Activated naive CD8-positive, alpha-beta T cell treated with anti-CD3 and anti-CD28 coated beads for 36 hours (primary cell): ENCODE measurements around the gene FSHR. TPM values are rescaled to one million over a fixed set of nuclear protein-coding genes. Genes with fewer than 3 reads are reported as not detected.

Experiments
- DNase-seq: peaks from one replicate; pipeline ENCODE4 v3.0.0; 2021
- H3K27ac Mint-ChIP-seq: one replicate; pipeline ENCODE4 v1.8.0; 2022; ENCODE audit warnings: mild to moderate bottlenecking, moderate library complexity, mixed read lengths
- H3K27me3 Mint-ChIP-seq: one replicate; pipeline ENCODE4 v1.8.0; 2022; ENCODE audit warnings: mild to moderate bottlenecking, mixed read lengths
- H3K36me3 Mint-ChIP-seq: one replicate; pipeline ENCODE4 v1.8.0; 2021; ENCODE audit warnings: mild to moderate bottlenecking, mixed read lengths
- H3K4me1 Mint-ChIP-seq: one replicate; pipeline ENCODE4 v1.8.0; 2021; ENCODE audit warnings: mixed read lengths
- H3K4me3 Mint-ChIP-seq: one replicate; pipeline ENCODE4 v1.8.0; 2022; ENCODE audit warnings: mild to moderate bottlenecking, moderate library complexity, mixed read lengths
- H3K9me3 Mint-ChIP-seq: one replicate; pipeline ENCODE4 v1.8.0; 2022; ENCODE audit warnings: mixed read lengths
- total RNA-seq, 2 experiments: library from RNA; stranded (reverse); gene quantifications; one replicate each; pipeline ENCODE4 v1.2.3, GENCODE V29; 2021

Gene FSHR
- total RNA-seq, 2 experiments from 2014 or later = not detected

DNA sequence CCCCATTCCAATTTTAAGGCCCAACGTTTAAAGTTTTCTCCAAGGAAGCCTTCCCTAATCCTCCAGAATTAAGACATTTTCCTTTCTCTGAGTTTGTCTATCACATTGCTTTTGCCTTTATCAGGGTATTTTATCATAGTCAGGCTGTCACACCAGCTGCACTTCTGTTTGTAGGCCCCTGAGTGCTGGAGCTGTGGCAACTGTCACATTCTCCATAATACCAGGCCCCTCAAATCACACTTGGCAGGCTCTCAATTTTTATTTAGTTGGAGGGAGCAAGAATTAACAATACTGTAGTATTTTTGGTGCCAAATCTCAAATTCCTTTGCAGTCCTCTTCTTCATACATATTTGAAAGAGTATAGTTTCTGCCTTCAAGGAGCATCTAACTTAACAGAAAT is 122.2 kb downstream of the FSHR start:
- Mint-ChIP-seq H3K4me1 (no peaks in the 10 kb centered on the region), H3K27me3 (no peaks in the 10 kb centered on the region), H3K36me3 (no peaks in the 10 kb centered on the region), H3K4me3 (no peak overlapping the region), H3K9me3 (no peaks in the 10 kb centered on the region), H3K27ac (no peak overlapping the region)
- no peak for DNase-seq

DNA sequence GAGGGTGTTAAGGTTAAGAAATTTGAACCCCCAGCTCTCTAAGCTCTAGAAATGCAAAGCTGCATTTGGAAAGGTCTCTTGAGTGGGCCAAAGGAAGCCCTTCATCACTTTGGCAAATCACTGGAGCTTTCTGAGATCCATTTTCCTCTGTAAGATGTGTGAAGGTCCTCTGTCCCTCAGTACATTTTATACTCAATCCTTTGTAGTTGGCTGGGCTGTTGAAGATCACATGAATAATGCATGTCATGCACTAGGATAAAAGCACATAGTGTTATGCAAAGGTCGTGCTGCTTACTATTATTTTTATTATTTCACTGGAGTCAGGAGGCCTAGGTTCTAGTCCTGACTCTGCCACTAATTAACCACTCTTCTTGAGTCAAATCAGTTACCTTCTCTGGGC is 124.9 kb downstream of the FSHR start:
- Mint-ChIP-seq H3K4me1 (no peaks in the 10 kb centered on the region), H3K27ac (no peak overlapping the region)

DNA sequence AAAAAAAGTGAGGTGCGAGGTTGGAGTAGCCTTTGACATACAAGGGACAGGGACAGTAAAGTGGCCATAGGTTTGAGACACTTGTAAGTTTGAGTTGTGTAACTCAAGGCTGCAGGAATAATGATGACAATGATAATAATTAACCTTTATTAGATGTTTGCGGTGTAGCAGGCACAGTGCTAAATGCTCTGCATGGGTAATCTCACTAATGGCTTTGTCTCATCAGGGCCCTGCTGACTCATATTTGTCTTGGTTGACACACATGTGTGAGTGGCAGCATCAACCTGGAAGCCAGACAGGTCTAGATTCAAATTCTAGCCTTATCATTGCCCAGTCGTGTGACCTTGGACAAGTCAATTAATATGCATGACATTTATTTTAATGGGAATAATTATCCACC is 126.2 kb downstream of the FSHR start:
- Mint-ChIP-seq H3K4me1 (no peaks in the 10 kb centered on the region), H3K36me3 (no peaks in the 10 kb centered on the region), H3K27me3 (no peaks in the 10 kb centered on the region), H3K4me3 (no peak overlapping the region), H3K27ac (no peak overlapping the region), H3K9me3 (no peaks in the 10 kb centered on the region)
- DNase-seq = no peak

More for the DNA sequence above, 124.9 kb downstream of the FSHR start:
- no peak for DNase-seq
- Mint-ChIP-seq H3K36me3 (no peaks in the 10 kb centered on the region), H3K27me3 (no peaks in the 10 kb centered on the region), H3K9me3 (no peaks in the 10 kb centered on the region), H3K4me3 (no peak overlapping the region)

DNA sequence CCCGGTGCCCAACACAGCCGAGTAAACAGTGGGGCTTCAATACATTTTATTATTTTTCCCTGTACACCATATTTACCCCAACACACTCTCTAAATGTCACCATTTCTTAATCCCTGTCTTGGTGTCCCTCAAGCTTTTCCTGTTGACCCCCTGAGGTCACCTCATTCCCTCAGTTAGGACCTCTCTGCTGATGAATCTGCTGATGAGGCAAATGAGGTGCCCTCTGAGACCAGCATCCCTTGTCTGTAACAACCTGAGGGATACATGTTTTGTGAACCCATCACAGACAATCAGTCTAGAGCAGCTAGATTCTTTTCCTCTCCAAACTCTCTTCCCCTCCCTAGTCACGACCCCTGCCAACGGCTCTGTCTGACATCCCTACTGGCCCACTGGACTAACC is 127.6 kb downstream of the FSHR start:
- Mint-ChIP-seq H3K27ac (no peak overlapping the region), H3K36me3 (peaks cover 1% of the 10 kb centered on the region), H3K4me1 (no peaks in the 10 kb centered on the region), H3K9me3 (no peaks in the 10 kb centered on the region), H3K27me3 (no peaks in the 10 kb centered on the region), H3K4me3 (no peak overlapping the region)
- no peak for DNase-seq

DNA sequence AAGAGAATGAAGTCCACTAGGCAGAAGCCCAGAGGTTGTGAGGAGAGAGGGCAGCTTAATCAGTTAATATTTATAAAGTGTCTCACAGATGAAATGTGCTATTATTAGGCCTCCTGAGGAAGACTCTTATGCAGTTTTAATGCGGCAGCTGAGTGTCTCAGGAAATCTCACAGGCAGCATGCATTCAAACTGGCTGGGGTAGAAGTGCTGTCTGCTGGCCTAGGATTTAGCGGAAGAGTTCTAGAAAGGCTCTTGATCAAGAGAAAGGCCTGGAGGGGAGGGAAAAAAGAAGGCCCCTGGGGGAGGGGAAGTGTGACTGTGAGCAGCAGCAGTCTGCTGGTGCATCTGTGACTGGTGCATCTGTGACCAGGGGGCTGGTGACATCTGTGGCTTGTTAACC is 133.0 kb downstream of the FSHR start:
- Mint-ChIP-seq H3K9me3 (no peaks in the 10 kb centered on the region), H3K36me3 (peaks cover 1% of the 10 kb centered on the region)

DNA sequence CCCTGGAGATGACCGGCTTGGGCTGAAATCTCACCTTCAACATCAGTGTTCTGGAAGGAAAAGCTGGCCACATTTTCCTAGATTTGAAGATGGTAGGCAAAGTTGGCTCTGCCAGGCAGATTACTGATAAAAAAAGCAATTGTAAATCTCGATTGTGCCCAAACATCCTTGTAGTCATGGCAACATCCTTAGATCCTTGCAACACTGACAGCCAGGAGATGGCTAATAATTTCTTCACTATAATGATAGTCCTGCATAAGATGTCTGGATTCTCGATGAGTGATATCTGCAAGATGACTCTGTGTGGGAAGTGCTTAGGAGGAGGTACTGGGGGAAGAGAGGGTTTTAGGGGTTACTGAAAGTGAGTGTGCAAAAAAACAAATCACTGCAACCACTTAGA is 149.1 kb downstream of the FSHR start:
- Mint-ChIP-seq H3K27ac (no peak overlapping the region), H3K9me3 (peaks cover 1% of the 10 kb centered on the region), H3K4me3 (no peak overlapping the region), H3K27me3 (peaks cover 3% of the 10 kb centered on the region), H3K36me3 (no peaks in the 10 kb centered on the region), H3K4me1 (no peaks in the 10 kb centered on the region)
- DNase-seq = no peak

More for the DNA sequence above, 133.0 kb downstream of the FSHR start:
- H3K4me1 Mint-ChIP-seq = no peaks in the 10 kb centered on the region
- H3K27ac Mint-ChIP-seq = no peak overlapping the region
- H3K4me3 Mint-ChIP-seq = no peak overlapping the region
- DNase-seq = no peak
- H3K27me3 Mint-ChIP-seq = peaks cover 3% of the 10 kb centered on the region

DNA sequence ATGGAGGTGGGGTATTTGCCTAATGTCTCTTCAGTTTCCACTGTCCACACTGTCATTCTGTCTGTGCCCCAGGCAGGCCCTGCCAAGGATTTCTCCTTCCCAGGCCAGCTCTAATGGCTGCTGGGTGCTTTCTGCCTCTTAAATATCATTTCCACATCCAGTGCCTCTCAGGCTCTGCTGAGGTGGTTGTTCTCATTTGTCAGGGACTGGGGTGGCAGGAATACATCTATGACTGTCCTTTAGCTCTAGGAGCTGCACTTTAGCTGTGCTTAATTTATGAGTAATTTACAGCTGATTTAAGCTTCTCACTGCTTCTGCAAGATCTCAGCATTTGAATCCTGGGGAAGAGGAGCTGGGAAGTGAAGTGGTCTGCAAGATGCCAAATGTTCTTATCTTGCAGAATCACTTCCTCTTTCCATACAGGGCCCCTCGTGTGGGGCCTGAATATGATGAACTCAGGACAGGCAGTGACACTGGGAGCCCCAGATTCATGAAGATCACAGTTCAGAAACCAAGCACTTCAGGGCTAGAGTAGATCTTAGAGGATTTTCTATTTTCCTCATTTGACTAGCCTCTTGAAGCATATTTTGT is 150.2 kb downstream of the FSHR start:
- H3K36me3 Mint-ChIP-seq = no peaks in the 10 kb centered on the region
- no peak overlapping the region for H3K4me3 Mint-ChIP-seq

DNA sequence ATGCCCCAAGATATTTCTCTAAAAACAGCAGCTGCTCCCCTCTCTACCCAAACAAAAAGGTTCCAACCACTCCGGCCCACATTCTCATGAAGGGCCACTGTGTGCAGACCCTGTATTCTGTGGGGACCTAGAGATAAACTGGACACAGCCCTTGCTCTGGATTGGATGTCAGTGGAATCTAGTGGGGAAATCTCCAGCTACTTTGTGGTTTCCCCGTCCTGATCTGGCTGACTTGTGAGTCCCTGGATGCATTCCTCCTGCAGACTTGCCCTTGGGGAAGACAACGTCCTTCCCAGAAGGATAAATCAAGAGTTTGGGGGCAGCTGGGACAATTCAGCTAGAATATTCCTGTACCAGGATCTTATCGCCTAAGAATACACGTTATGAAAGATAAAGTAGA is 151.1 kb downstream of the FSHR start:
- H3K4me1 Mint-ChIP-seq = no peaks in the 10 kb centered on the region
- H3K9me3 Mint-ChIP-seq = peaks cover 1% of the 10 kb centered on the region
- DNase-seq = no peak
- H3K27ac Mint-ChIP-seq = no peak overlapping the region
- no peaks in the 10 kb centered on the region for H3K36me3 Mint-ChIP-seq
- peaks cover 3% of the 10 kb centered on the region for H3K27me3 Mint-ChIP-seq
- no peak overlapping the region for H3K4me3 Mint-ChIP-seq

More for the DNA sequence above, 150.2 kb downstream of the FSHR start:
- no peaks in the 10 kb centered on the region for H3K4me1 Mint-ChIP-seq
- no peak overlapping the region for H3K27ac Mint-ChIP-seq
- peaks cover 3% of the 10 kb centered on the region for H3K27me3 Mint-ChIP-seq
- DNase-seq = no peak
- H3K9me3 Mint-ChIP-seq = peaks cover 1% of the 10 kb centered on the region

DNA sequence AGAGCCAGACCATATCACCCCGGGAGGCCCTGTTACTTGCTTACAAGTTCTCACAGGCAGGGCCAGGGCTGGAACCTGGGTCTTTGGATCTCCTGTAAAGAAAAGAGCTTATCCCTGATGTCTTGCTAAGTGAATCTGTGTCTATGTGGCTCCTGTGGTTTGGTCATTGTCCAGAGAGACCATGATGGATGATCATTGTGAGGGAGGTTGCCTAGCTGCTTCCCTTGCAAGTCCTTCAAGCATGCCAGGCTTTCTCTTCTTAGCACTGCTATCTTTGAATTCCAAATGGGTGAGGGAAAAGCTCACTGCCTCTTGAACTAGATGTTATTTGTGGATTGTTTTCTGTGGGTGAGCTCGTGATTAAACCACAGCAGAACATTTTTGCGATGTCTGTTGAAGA is 151.6 kb downstream of the FSHR start:
- peaks cover 1% of the 10 kb centered on the region for H3K9me3 Mint-ChIP-seq
- peaks cover 3% of the 10 kb centered on the region for H3K27me3 Mint-ChIP-seq
- H3K4me1 Mint-ChIP-seq = no peaks in the 10 kb centered on the region
- H3K4me3 Mint-ChIP-seq = no peak overlapping the region
- H3K27ac Mint-ChIP-seq = no peak overlapping the region
- DNase-seq = no peak
- H3K36me3 Mint-ChIP-seq = no peaks in the 10 kb centered on the region

DNA sequence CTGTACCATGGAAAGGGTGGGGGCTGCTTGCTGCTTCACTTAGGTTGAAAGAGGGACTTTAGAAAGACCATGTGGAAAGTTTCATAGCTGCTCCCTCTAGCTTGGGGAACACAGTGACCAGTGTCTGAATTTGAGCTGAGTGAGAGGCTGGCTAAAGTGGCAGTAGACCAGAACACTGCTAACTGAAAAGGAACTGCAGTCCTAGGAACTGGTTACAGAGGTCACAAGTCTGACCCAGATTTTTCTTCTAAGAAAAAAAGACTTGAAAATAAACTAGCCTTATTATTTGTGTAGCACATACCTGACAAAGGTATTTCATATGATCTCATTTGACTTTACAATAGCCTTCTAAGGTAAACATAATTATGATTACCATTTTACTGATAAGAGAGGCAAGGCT is 153.6 kb downstream of the FSHR start:
- no peaks in the 10 kb centered on the region for H3K36me3 Mint-ChIP-seq
- no peaks in the 10 kb centered on the region for H3K4me1 Mint-ChIP-seq
- H3K4me3 Mint-ChIP-seq = no peak overlapping the region
- DNase-seq = no peak
- no peak overlapping the region for H3K27ac Mint-ChIP-seq
- H3K9me3 Mint-ChIP-seq = no peaks in the 10 kb centered on the region
- H3K27me3 Mint-ChIP-seq = peaks cover 3% of the 10 kb centered on the region

DNA sequence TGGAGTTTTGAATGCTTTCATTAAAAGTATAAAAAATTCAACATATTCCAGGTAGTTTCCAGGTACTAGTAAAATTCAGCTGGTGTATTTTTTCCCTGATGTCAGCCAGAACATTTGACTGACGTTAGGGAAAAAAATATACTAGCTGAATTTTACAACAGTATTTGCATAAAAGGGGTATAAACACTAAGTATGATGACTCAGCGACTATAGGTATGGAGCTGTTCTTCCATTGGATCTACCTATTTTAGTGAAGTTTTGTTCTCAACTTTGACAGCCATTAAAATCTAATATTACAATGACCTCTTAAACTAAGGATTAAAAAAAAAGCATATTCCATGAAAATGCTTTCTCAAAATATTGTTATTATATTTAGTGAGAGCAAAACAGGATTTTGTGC is 155.9 kb downstream of the FSHR start:
- no peaks in the 10 kb centered on the region for H3K4me1 Mint-ChIP-seq

DNA sequence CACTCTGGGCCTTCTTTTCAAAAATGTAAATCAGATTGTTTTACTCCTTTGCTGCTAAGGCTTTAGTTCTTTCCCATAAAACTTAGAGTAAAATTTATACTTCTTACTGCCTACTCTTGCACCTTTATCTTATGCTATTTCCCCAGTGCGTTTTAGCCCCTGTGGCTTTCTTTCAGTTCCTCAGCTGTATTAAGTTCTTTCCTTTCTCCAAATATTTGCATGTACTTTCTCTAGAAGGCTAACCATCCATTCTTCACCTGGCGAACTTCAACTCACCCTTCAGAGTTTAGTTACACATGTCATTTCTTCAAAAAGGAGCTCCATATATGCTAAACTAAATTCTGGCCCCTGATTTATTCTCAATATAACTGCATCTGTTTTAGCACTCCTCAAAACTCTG is 160.7 kb downstream of the FSHR start:
- Mint-ChIP-seq H3K27ac (no peak overlapping the region), H3K36me3 (no peaks in the 10 kb centered on the region), H3K27me3 (no peaks in the 10 kb centered on the region), H3K4me3 (no peak overlapping the region), H3K4me1 (no peaks in the 10 kb centered on the region), H3K9me3 (no peaks in the 10 kb centered on the region)
- no peak for DNase-seq

More for the DNA sequence above, 155.9 kb downstream of the FSHR start:
- no peak for DNase-seq
- Mint-ChIP-seq H3K4me3 (no peak overlapping the region), H3K36me3 (no peaks in the 10 kb centered on the region), H3K27ac (no peak overlapping the region), H3K27me3 (no peaks in the 10 kb centered on the region), H3K9me3 (no peaks in the 10 kb centered on the region)

DNA sequence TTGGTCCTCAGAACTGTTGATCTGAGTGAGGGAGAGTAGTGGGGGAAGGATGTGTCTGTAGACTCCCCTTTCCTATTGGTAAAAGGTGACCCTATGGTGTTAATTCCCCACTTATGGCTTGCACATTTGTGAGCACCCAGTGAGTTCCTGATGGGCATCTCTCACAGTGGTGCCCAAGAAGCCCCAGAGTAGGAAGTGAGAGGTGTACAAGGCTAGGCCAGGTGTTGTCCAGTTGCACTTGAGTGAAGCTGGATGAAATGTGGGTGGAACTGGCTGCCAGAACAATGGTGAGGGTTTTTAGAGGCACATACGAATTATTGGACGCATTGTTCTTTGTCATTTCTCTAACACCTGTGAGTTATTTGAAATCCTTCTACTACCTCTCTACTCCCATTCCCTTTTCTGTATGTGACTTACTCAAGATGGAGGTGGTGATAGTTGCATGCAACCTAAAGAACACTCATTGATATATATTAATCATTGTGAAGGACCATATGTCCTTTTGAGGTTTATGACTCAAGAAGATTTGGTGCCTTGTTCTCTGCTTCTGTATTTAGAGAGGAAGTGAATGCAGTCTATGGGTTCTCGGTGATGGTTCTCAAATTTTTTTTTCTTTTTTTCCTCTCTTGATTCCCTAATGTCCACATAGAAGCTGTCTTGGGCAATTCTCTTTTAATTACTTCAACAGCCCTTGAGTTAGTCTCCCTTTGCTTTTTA is 162.7 kb downstream of the FSHR start:
- no peaks in the 10 kb centered on the region for H3K4me1 Mint-ChIP-seq
- H3K4me3 Mint-ChIP-seq = no peak overlapping the region
- DNase-seq = no peak
- no peaks in the 10 kb centered on the region for H3K36me3 Mint-ChIP-seq
- H3K9me3 Mint-ChIP-seq = peaks cover 3% of the 10 kb centered on the region
- no peaks in the 10 kb centered on the region for H3K27me3 Mint-ChIP-seq
- H3K27ac Mint-ChIP-seq = no peak overlapping the region

DNA sequence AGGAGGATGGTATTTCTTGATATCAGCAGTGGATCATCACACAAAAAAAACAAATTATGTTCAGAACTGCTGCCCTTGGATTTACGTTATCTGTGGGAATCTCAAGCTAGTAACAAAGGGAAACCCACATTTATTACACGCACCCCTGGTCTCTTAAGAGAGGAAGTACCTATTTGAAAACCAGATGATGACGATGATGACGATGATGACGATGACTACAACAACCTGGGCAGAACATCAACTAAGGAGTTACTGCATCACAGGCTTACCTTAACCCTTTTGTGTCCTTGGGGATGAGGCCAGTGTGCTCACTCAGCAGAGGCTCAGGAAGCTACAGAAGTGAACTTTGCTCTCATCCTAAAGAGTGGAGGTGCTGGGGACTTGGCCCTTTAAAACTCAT is 169.4 kb downstream of the FSHR start:
- peaks cover 3% of the 10 kb centered on the region for H3K9me3 Mint-ChIP-seq
- peaks cover 3% of the 10 kb centered on the region for H3K27me3 Mint-ChIP-seq
- H3K27ac Mint-ChIP-seq = no peak overlapping the region
- H3K36me3 Mint-ChIP-seq = peaks cover 1% of the 10 kb centered on the region
- H3K4me1 Mint-ChIP-seq = no peaks in the 10 kb centered on the region
- no peak for DNase-seq
- H3K4me3 Mint-ChIP-seq = no peak overlapping the region

DNA sequence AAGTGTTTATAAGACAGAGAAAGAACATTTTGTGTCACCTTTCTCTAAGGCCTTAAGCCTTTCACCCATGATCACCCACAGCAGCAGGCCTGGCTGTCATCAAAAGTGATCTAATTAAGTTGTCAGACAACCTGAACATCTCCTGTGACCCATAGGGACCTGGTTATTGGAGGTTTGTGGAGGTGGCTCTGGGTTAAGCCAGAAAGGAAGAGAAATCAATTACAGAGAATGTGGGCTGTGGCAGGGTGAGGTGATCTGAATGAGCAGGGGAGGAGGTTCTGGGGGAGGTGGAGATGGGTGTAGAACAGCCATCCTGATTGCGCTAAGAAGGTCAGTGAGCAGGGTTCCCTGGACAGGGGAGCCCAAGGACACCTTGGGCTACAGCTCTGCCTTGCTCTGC is 170.8 kb downstream of the FSHR start:
- Mint-ChIP-seq H3K27me3 (peaks cover 3% of the 10 kb centered on the region), H3K4me1 (no peaks in the 10 kb centered on the region), H3K36me3 (peaks cover 1% of the 10 kb centered on the region), H3K4me3 (no peak overlapping the region), H3K27ac (no peak overlapping the region), H3K9me3 (peaks cover 3% of the 10 kb centered on the region)
- no peak for DNase-seq

DNA sequence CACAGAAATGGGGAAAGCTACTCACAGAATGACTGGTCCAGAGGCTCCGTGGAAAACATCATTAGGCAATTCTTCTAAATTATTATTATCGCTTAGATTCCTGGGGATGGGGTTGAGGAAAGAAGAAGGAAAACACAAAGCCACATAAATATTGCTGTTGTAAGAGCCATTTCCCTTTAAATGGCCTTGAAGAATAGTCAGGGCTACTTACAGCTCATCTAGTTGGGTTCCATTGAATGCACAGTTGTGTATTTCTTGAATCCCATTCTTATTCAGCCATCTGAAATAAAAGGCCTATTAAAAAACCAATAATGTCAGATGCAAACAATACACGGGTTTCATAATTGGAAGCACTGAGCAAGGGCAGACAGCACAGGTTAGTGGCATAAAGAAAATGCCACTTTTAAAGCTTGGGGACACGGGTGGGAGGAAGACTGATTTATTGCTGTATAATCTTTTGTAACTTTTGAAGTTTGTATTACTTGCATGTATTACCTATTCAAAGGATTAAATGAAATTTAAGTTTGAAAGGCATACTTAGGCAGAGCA is 171.4 kb downstream of the FSHR start:
- Mint-ChIP-seq H3K4me3 (no peak overlapping the region), H3K27ac (no peak overlapping the region), H3K9me3 (peaks cover 3% of the 10 kb centered on the region), H3K27me3 (peaks cover 3% of the 10 kb centered on the region), H3K36me3 (peaks cover 1% of the 10 kb centered on the region), H3K4me1 (no peaks in the 10 kb centered on the region)
- no peak for DNase-seq
